GM19099 (cell line): ENCODE measurements around the gene BCL3.

Source experiments
- POLR2A ChIP-seq: IDR thresholded peaks from 3 replicates; pipeline ENCODE4 v1.6.1; 2011; ENCODE audit warnings: low read depth; ENCODE audit not compliant: insufficient read length; ENCODE audit errors: extremely low read depth

Gene BCL3

DNA sequence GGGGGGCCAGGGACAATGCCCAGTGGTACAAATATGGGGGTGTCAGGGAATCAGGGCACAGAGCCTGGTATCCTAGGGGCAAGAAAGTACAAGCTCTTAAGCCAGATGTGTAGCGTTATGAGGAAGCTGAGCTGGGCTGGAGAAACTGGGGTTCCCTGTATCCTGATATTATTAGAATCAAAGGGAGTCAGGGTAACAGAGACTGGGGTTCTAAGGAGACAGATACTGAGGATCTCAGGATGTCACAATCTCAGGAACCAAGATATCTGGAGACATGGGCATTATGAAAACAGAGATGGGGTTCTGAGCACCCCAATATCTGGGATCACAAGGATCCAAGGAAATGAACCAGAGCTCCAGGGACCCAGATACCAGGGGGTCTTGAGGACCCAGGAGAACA lies 784 bp downstream of the BCL3 start:
- no peak for TF ChIP-seq POLR2A

DNA sequence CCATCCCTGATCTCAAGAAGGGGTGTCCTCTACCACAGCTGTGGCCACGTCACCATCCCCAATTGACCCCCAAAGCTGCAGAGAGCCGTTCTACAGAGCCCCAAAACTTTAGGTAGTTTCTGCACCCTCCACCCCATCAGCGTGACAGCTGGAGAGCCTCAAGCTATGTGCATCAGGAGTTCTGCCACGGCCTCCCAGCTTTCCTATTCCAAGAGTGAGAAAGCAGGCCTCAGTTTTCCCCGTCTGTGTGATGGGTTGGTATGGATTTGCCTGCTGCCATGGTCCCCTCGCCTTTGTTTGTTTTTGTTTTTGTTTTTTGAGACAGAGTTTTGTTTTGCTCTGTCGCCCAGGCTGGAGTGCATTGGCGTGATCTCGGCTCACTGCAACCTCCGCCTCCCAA lies 1.5 kb downstream of the BCL3 start:
- TF ChIP-seq POLR2A = no peak

DNA sequence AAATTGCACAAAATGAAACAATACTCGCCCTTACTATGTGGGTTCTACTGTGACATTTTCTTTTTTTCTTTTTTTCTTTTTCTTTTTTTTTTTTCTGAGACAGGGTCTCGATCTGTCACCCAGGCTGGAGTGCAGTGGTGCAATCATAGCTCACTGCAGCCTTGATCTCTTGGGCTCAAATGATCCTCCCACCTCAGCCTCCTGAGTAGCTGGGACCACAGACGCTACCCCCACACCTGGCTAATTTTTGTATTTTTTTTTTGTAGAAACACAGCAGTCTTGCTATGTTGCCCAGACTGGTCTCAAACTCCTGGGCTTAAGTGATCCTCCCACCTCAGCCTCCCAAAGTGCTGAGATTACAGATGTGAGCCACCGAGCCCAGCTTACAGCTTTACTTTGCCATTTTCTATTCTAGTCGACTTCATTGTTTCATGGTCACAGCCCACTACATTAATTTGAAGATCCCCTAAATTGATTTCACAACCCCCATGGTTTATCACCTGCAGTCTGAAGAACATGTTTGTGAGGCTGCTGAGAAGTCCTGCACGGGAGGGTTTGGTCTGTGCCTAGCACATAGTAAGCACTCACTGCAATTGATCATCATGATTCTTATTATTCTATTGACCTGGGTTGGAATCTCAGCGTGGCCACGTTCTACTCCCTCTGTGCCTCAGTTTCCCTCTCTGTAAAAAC lies 3.8 kb downstream of the BCL3 start:
- no peak for TF ChIP-seq POLR2A

DNA sequence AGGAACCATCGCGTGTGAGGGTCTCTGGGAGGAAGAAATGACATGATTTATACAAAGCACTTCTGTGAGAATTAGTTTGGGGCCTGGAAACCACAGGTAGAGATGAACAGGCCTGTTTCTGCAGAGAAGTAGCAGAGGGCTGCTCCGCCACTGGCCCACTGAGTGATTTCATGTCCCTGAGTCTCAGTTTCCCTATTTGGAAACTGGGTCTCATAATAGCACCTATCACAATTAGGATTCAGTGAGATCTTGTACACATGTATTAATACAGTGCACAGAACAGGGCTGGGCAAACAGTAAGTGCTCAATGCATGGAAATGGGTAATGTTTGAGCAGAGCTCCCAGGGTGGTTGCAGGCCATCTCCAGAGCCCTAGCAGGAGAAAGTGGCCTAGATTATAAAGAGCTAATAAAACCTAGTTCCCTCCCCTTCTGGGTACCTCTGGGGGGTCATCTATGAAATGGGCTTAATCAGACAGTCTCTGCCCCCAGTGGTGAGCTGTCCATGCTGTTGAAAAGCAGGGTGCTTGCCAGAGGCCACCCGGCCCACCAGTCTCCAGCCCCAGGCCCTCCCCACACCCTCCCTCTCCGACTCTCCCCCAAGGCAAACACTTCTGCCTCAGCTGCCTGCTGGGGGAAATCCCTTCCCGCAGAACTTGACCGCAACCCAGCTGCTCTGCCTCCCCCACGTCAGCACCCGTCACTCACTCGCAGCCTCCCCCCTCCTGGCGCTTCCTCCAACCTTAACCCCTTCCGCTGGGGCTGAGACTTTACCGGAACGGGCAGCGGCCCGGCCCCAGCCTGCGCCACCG lies 4.5 kb downstream of the BCL3 start:
- TF ChIP-seq POLR2A = peak; percentile 39

GRCh38 chr19:44753626-44753931 lies 5.1 kb downstream of the BCL3 start:
- TF ChIP-seq POLR2A = no peak

GRCh38 chr19:44753932-44754749 lies 5.6 kb downstream of the BCL3 start:
- TF ChIP-seq POLR2A = peak; percentile 58

- no peak for TF ChIP-seq POLR2A
These were observed 6.2 kb downstream of the BCL3 start for GRCh38 chr19:44754750-44755080.

DNA sequence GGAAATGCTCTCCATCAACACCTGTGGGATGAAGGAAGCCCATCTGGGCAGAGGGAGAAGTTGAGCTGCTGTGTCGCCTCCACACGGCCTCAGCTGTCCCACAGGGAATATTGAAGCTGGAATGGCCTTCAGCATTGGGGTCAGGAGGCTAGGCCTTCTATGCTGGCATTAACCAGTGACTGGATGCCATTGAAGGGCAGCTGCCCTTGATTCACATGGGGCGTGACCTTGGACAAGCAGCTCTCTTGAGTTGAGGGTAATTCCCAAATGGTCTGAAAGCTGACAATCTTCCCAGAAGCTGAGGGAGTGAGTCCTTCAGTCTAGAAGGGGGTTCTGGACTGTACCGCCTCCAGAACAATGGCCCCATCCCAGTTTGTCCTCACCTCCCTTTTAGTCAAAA lies 6.7 kb downstream of the BCL3 start:
- TF ChIP-seq POLR2A = no peak

DNA sequence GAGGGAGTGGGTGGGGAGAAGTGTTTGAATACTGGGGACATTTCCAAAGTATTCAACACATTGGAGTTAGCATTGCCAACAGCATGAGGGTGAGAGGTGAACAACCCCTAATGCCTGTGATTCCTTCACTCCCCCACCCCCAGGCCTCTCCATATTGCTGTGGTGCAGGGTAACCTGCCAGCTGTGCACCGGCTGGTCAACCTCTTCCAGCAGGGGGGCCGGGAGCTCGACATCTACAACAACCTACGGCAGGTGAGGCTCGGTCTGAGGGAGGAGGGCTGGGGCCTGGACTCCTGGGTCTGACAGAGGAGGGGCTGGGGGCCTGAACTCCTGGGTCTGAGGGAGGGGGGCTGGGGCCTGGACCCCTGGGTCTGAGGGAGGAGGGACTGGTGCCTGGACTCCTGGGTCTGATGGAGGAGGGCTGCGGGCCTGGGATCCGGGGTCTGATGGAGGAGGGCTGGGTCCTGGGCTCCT lies 7.6 kb downstream of the BCL3 start:
- no peak for TF ChIP-seq POLR2A

- no peak for TF ChIP-seq POLR2A
These were observed 8.7 kb downstream of the BCL3 start for GRCh38 chr19:44757057-44757734.

- no peak for TF ChIP-seq POLR2A
These were observed 9.4 kb downstream of the BCL3 start for GRCh38 chr19:44757735-44758505.

DNA sequence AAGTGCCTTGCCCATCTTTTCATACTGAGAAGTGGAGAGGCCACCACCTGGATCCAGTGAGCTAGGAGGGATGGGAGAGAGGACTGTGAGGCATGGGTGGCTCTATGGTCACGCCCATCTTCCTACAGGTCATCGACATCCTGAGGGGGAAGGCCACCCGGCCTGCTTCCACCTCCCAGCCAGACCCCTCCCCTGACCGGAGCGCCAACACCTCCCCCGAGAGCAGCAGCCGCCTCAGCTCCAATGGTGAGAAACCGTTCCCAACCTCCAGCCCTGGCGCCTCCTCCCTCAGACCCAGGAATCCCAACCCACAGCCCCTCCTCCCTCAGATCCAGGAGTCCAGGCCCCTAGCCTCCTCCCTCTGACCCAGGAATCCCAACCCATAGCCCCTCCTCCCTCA lies 10.1 kb downstream of the BCL3 start:
- no peak for TF ChIP-seq POLR2A

GRCh38 chr19:44759083-44759804 lies 10.7 kb downstream of the BCL3 start:
- TF ChIP-seq POLR2A = no peak

- TF ChIP-seq POLR2A = no peak
These were observed 13.5 kb downstream of the BCL3 start for GRCh38 chr19:44762038-44762437.
